ENCODE measurements around the gene CALD1. TPM values are rescaled to one million over a fixed set of nuclear protein-coding genes. Genes with fewer than 3 reads are reported as not detected.
A peak's percentile ranks its signal among the peaks of the same experiment; 100 is the strongest.

The CALD1 gene
- polyA plus RNA-seq, 2 of the 4 experiments (the other 2 are of a cell fraction): 136 to 150 TPM

GRCh38 chr7:134996097-134996550, 216.7 kb downstream of the CALD1 start:
- 73% methylated on average over 2 of the region's 2 CpGs for WGBS (ENCODE audit: missing lambda C conversion rate)
- no peaks in the 10 kb centered on the region for H3K9me3 ChIP-seq
- CTCF ChIA-PET: interaction anchor here (1.3 kb wide), 1 partner anchor 10 kb away, joined by 5 read pairs; the partner anchor contains the start of gene AGBL3
- DNase-seq (ENCODE audit: low read depth in 1 of 2, low spot score in 1 of 2): peak in 1 of 2 experiments; percentile 5
- peaks cover 19% of the 10 kb centered on the region for H3K4me1 ChIP-seq
- H3K4me3 ChIP-seq: no peak overlapping the region
- H3K27ac ChIP-seq: no peak overlapping the region
- POLR2A ChIA-PET: no interaction called here
- FAIRE-seq: no peak
- ATAC-seq: no peak
- TF ChIP-seq NPAS2 (CRISPR knock-in tag; IDR thresholded peaks at IDR 0.05; ENCODE audit: borderline replicate concordance): no peak
- TF ChIP-seq MAZ (IDR thresholded peaks at IDR 0.05; ENCODE audit: borderline replicate concordance, low read depth, low read length): no peak
- TF ChIP-seq ZFP36 (IDR thresholded peaks at IDR 0.05; ENCODE audit: borderline replicate concordance, partially characterized antibody): no peak
- no peak for TF ChIP-seq JUNB (IDR thresholded peaks at IDR 0.05)
- no peak for TF ChIP-seq HOXB13 (CRISPR knock-in tag; IDR thresholded peaks at IDR 0.05; ENCODE audit: low read depth)
- no peak for TF ChIP-seq USF2 (IDR thresholded peaks at IDR 0.05)
- TF ChIP-seq EP300 (IDR thresholded peaks at IDR 0.05): no peak; a peak in 2 of 5 replicates
- TF ChIP-seq HES2 (IDR thresholded peaks at IDR 0.05): no peak
- TF ChIP-seq FOXS1 (CRISPR knock-in tag; IDR thresholded peaks at IDR 0.05): no peak
- TF ChIP-seq ZC3H11A (IDR thresholded peaks at IDR 0.05): no peak
- TF ChIP-seq HOXB5 (CRISPR knock-in tag; IDR thresholded peaks at IDR 0.05): no peak
- TF ChIP-seq HMGXB4 (CRISPR knock-in tag; IDR thresholded peaks at IDR 0.05; ENCODE audit: borderline replicate concordance): no peak
- TF ChIP-seq SMC3 (IDR thresholded peaks at IDR 0.05): no peak
- no peak for TF ChIP-seq NFE2L2 (conservative IDR thresholded peaks at IDR 0.05; ENCODE audit: low read length)
- no peak for TF ChIP-seq SREBF2 (IDR thresholded peaks at IDR 0.05)
- no peak overlapping the region for H3K4me2 ChIP-seq

- no peak for FAIRE-seq
- 83% methylated on average over 3 of the region's 3 CpGs for WGBS (ENCODE audit: missing lambda C conversion rate)
- Histone ChIP-seq H3K4me3 (no peak overlapping the region), H3K4me1 (peaks cover 18% of the 10 kb centered on the region), H3K9me3 (no peaks in the 10 kb centered on the region), H3K4me2 (no peak overlapping the region), H3K27ac (no peak overlapping the region)
- ChIA-PET CTCF (no interaction called here), POLR2A (no interaction called here)
- no peak for DNase-seq (ENCODE audit: low read depth in 1 of 2, low spot score in 1 of 2)
- no peak for ATAC-seq
- TF ChIP-seq NFE2L2 (conservative IDR thresholded peaks at IDR 0.05; ENCODE audit: low read length) (no peak), RARB (CRISPR knock-in tag; IDR thresholded peaks at IDR 0.05) (no peak), POLR2A (IDR thresholded peaks at IDR 0.05; ENCODE audit: low read length) (no peak), HMGXB4 (CRISPR knock-in tag; IDR thresholded peaks at IDR 0.05; ENCODE audit: borderline replicate concordance) (no peak), NPAS2 (CRISPR knock-in tag; IDR thresholded peaks at IDR 0.05; ENCODE audit: borderline replicate concordance) (no peak), NR3C1 (IDR thresholded peaks at IDR 0.05) (no peak), HES2 (IDR thresholded peaks at IDR 0.05) (no peak), HDAC2 (IDR thresholded peaks at IDR 0.05) (no peak)
- TF ChIP-seq, protein P1, sequence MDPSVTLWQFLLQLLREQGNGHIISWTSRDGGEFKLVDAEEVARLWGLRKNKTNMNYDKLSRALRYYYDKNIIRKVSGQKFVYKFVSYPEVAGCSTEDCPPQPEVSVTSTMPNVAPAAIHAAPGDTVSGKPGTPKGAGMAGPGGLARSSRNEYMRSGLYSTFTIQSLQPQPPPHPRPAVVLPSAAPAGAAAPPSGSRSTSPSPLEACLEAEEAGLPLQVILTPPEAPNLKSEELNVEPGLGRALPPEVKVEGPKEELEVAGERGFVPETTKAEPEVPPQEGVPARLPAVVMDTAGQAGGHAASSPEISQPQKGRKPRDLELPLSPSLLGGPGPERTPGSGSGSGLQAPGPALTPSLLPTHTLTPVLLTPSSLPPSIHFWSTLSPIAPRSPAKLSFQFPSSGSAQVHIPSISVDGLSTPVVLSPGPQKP (IDR thresholded peaks at IDR 0.05; ENCODE audit: low read depth, low read length): no peak
Measured at GRCh38 chr7:134997214-134997885, 217.9 kb downstream of the CALD1 start.

All from A549 (cell line).